C4-2B (cell line): ENCODE data around the gene LOXL3.

Source experiments
- H3K27ac ChIP-seq: fragments of 450-650 bp; 2 replicates; pipeline ENCODE4 v1.5.1; 2017
- CTCF ChIP-seq: fragments of 450-650 bp; conservative IDR thresholded peaks from 2 replicates; pipeline ENCODE4 v1.5.1; 2017; ENCODE audit warnings: mild to moderate bottlenecking
- ZFX ChIP-seq: fragments of 450-650 bp; IDR thresholded peaks from 2 replicates; pipeline ENCODE4 v1.6.1; 2017

LOXL3 gene

GRCh38 chr2:74511104-74511989 is 42.4 kb downstream of the LOXL3 start:
- TF ChIP-seq ZFX, result no peak
- TF ChIP-seq CTCF, result no peak

GRCh38 chr2:74510272-74510671 is 43.5 kb downstream of the LOXL3 start:
- TF ChIP-seq CTCF (no peak), ZFX (no peak)
- no peak overlapping the region for H3K27ac ChIP-seq

More at GRCh38 chr2:74511104-74511989, 42.4 kb downstream of the LOXL3 start:
- no peak overlapping the region for H3K27ac ChIP-seq

- peak overlapping the region; percentile 97 for H3K27ac ChIP-seq
- TF ChIP-seq ZFX, result 0 out of 2 replicates have a peak, but pooled peaks have one; percentile 14
- no peak for TF ChIP-seq CTCF
Observed at GRCh38 chr2:74507926-74508520, 45.7 kb downstream of the LOXL3 start.

- TF ChIP-seq CTCF (no peak), ZFX (no peak)
- H3K27ac ChIP-seq, result peak within 1 kb of the TSS; percentile 97
Observed at GRCh38 chr2:74507145-74507925, 46.4 kb downstream of the LOXL3 start, which contains the start of gene PCGF1. PCGF1 (minus strand) TSS chr2:74507695; CDS start chr2:74507668, 27 bp downstream.

- H3K27ac ChIP-seq, result no peak overlapping the region; the same call in 1 of the 2 replicates
- TF ChIP-seq CTCF (no peak), ZFX (no peak)
Observed at GRCh38 chr2:74505448-74506246, 48.1 kb downstream of the LOXL3 start.

GRCh38 chr2:74504591-74504990 is 49.2 kb downstream of the LOXL3 start:
- TF ChIP-seq CTCF (no peak), ZFX (no peak)
- no peak overlapping the region for H3K27ac ChIP-seq
